HG03565 (cell line): ENCODE measurements around the gene SPP1.
"Not testable (repeated sequence)": the region's sequence is repeated elsewhere in the genome, so short reads cannot be mapped to it uniquely, and the experiment has no call there.

Experiments
- ATAC-seq: cut with Tn5 transposase; IDR thresholded peaks from one replicate; pipeline ENCODE4 v1.9.1; 2021; ENCODE audit warnings: mild to moderate bottlenecking, moderate library complexity; ENCODE audit not compliant: unreplicated experiment

SPP1 gene

GRCh38 chr4:87985097-87985886, 9.8 kb downstream of the SPP1 start:
- peak; percentile 76 for ATAC-seq

GRCh38 chr4:87985887-87986200, 10.3 kb downstream of the SPP1 start:
- ATAC-seq, result no peak

GRCh38 chr4:87986508-87986907, 11.0 kb downstream of the SPP1 start:
- no peak for ATAC-seq

- no peak for ATAC-seq
Observed at GRCh38 chr4:87989765-87990164, 14.3 kb downstream of the SPP1 start.

- ATAC-seq, result no peak
Observed at GRCh38 chr4:87995435-87995834, 19.9 kb downstream of the SPP1 start.

GRCh38 chr4:87999191-87999691, 23.7 kb downstream of the SPP1 start:
- not testable (repeated sequence) for ATAC-seq

- no peak for ATAC-seq
Observed at GRCh38 chr4:88001871-88002270, 26.4 kb downstream of the SPP1 start.

- no peak for ATAC-seq
Observed at GRCh38 chr4:88002786-88003185, 27.3 kb downstream of the SPP1 start.

- ATAC-seq, result no peak
Observed at GRCh38 chr4:88003261-88003660, 27.7 kb downstream of the SPP1 start.

- no peak for ATAC-seq
Observed at GRCh38 chr4:88005076-88005475, 29.6 kb downstream of the SPP1 start.

GRCh38 chr4:88005946-88006345, 30.4 kb downstream of the SPP1 start:
- ATAC-seq, result no peak

GRCh38 chr4:88006956-88007303, 31.4 kb downstream of the SPP1 start:
- no peak for ATAC-seq

- peak; percentile 65 for ATAC-seq
Observed at GRCh38 chr4:88007304-88008121, 32.0 kb downstream of the SPP1 start, which contains the start of gene PKD2. Gene PKD2, plus strand, starts transcription at chr4:88007635. Its CDS starts 99 bp downstream, at chr4:88007734.

- ATAC-seq, result peak; percentile 14
Observed at GRCh38 chr4:88008122-88008742, 32.7 kb downstream of the SPP1 start.

GRCh38 chr4:88008743-88009171, 33.2 kb downstream of the SPP1 start:
- no peak for ATAC-seq

GRCh38 chr4:88009871-88010270, 34.4 kb downstream of the SPP1 start:
- ATAC-seq, result no peak

- no peak for ATAC-seq
Observed at GRCh38 chr4:88010966-88011365, 35.5 kb downstream of the SPP1 start.

- ATAC-seq, result peak; percentile 55
Observed at GRCh38 chr4:88012647-88013046, 37.1 kb downstream of the SPP1 start.

GRCh38 chr4:88014386-88014905, 38.9 kb downstream of the SPP1 start:
- ATAC-seq, result no peak

GRCh38 chr4:88015659-88016295, 40.3 kb downstream of the SPP1 start:
- no peak for ATAC-seq
